ENCODE data around the gene TRIM14.

DNA sequence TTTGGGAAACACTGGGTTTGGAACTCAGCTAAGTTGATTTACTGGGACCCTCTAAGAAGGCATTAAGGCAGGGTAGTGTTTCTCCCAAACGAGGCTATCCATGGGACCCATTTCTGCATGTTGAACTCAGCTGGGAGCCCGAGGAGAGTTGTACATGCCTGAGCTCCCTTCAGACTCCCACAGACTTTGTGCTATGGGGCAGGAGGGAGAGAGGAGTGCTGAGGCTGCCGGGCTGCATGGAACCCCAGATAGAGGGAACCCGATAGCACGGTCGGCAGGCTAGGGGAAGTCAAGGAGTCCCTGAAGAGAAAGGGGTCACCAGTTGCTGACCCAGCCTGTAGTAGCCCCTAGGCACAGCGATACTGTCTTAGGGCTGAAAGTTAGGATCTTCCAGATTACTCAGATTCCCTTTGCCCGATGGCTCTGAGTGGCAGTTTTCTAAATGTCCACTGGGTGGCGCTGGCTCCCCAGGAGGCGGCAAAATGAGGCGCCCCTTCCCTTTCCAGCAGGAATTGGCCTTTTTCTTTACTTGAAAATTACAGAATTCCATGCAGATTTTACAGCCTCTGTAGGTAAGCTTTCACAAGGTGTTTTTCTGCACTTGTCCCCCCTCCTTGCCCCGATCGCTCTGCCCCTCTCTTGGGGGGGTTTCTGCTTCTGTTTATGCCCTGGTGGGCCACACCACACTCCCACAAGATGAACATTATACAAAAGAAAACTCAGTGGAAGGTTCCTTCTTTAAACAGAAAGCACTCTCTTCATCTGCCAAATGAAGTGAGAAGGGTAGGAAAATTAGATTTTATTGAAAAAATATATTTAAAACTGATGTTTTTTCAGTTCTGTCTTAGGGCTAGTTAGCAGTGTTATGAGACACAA lies 44.7 kb downstream of the TRIM14 start:
- TF ChIP-seq POLR2AphosphoS5 (IDR thresholded peaks at IDR 0.05) (no peak), POLR2A (IDR thresholded peaks at IDR 0.05) (no peak)

Measured in breast epithelium (tissue), 3 donors.